Left ventricle myocardium inferior (tissue), 1 donor: ENCODE results near the gene PLD4. TPM values are rescaled to one million over a fixed set of nuclear protein-coding genes. Genes with fewer than 3 reads are reported as not detected.
A peak's percentile ranks its signal among the peaks of the same experiment; 100 is the strongest.

Experiments
- DNase-seq: peaks from one replicate; pipeline ENCODE4 v3.0.0-alpha.2; 2020
- H3K27ac ChIP-seq: fragments of 200-600 bp; replicated peaks from 2 replicates; pipeline ENCODE4 v1.8.0; 2021
- H3K27me3 ChIP-seq: fragments of 200-600 bp; 2 replicates; pipeline ENCODE4 v1.8.0; 2021; ENCODE audit warnings: low read depth
- H3K36me3 ChIP-seq: fragments of 200-600 bp; 2 replicates; pipeline ENCODE4 v1.8.0; 2021
- H3K4me1 ChIP-seq: fragments of 200-600 bp; 2 replicates; pipeline ENCODE4 v1.8.0; 2021
- H3K4me3 ChIP-seq: fragments of 200-600 bp; 2 replicates; pipeline ENCODE4 v1.8.0; 2021; ENCODE audit warnings: mild to moderate bottlenecking, moderate library complexity
- H3K9me3 ChIP-seq: fragments of 200-600 bp; replicated peaks from 2 replicates; pipeline ENCODE4 v1.8.0; 2021
- intact Hi-C: fragments of 100-400 bp; cut with micrococcal nuclease; formaldehyde crosslinking; loops from one replicate; pipeline ENCODE4 v1.11.0; 2022
- total RNA-seq: library from RNA; stranded (reverse); fragmentation: NEBNext Ultra II Directional; extraction: Animal tissue kit (Norgen Biotek cat#: 25700); gene quantifications from one replicate; pipeline ENCODE4 v1.2.1, GENCODE V29; 2021
- TF ChIP-seq, protein P1 (sequence below): fragments of 200-600 bp; IDR thresholded peaks from 2 replicates; pipeline ENCODE4 v1.8.0; 2021; ENCODE audit warnings: antibody characterized with exemption, mild to moderate bottlenecking, borderline replicate concordance
- donor health status: DM: no; HTN: yes; CAD: no; lungs with severe emphysema.

The PLD4 gene
- total RNA-seq, 1 donor from 2014 or later, result 0.44 TPM

DNA sequence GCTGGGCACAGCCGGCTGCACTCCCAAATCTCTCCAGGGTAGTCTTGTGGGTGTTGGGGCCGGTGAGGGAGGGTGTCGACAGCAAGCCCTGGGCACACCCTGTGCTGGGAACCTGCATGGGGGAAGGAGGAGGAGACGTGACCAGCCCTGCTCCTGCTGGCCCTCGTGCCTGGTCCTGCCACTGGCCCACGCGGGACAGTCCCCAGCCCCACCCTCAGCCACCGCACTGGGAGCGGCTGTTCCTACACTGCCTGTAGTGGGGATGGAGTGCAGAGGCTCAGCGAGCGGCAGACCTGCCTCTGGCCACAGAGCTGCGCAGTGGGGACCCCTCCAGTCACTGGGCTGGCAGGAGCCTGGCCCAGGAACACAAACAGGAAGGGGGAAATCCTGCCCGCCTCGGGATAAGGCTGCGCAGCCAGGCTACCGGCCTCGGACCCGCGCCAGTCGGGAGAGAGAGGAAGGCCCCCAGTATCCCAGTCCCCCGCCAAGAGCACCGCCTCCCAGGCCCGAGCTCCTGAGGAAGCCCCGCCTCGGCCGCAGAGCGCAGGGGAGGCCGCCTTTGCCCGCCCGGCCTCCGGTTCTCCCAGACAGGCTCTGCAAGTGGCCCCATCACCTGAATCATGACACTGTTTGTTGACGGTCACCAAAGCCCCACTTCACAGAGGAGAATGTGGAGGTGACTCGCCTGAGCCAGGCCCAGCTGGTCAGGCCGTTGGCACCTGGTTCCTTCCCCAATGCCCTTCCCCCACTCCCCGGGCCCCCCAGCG is 42.9 kb downstream of the PLD4 start:
- no peaks in the 10 kb centered on the region for H3K9me3 ChIP-seq
- H3K4me3 ChIP-seq, result peak overlapping the region; percentile 60
- no peaks in the 10 kb centered on the region for H3K36me3 ChIP-seq
- peaks cover 35% of the 10 kb centered on the region for H3K27me3 ChIP-seq
- peaks cover 46% of the 10 kb centered on the region for H3K4me1 ChIP-seq
- TF ChIP-seq, protein P1, sequence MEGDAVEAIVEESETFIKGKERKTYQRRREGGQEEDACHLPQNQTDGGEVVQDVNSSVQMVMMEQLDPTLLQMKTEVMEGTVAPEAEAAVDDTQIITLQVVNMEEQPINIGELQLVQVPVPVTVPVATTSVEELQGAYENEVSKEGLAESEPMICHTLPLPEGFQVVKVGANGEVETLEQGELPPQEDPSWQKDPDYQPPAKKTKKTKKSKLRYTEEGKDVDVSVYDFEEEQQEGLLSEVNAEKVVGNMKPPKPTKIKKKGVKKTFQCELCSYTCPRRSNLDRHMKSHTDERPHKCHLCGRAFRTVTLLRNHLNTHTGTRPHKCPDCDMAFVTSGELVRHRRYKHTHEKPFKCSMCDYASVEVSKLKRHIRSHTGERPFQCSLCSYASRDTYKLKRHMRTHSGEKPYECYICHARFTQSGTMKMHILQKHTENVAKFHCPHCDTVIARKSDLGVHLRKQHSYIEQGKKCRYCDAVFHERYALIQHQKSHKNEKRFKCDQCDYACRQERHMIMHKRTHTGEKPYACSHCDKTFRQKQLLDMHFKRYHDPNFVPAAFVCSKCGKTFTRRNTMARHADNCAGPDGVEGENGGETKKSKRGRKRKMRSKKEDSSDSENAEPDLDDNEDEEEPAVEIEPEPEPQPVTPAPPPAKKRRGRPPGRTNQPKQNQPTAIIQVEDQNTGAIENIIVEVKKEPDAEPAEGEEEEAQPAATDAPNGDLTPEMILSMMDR, result no peak
- DNase-seq, result peak; percentile 56
- intact Hi-C loops, result no loop called here
- peak overlapping the region; percentile 83 for H3K27ac ChIP-seq

GRCh38 chr14:104968153-104968527 is 43.5 kb downstream of the PLD4 start:
- Histone ChIP-seq H3K4me3 (peak overlapping the region; percentile 60), H3K4me1 (peaks cover 52% of the 10 kb centered on the region), H3K36me3 (no peaks in the 10 kb centered on the region), H3K9me3 (no peaks in the 10 kb centered on the region), H3K27me3 (peaks cover 35% of the 10 kb centered on the region), H3K27ac (peak overlapping the region; percentile 83)
- TF ChIP-seq, protein P1, result no peak
- peak; percentile 82 for DNase-seq
- intact Hi-C loops, result no loop called here

- TF ChIP-seq, protein P1, result no peak
- Histone ChIP-seq H3K36me3 (no peaks in the 10 kb centered on the region), H3K4me1 (peaks cover 58% of the 10 kb centered on the region), H3K4me3 (peak overlapping the region; percentile 60), H3K27me3 (peaks cover 35% of the 10 kb centered on the region), H3K27ac (peak overlapping the region; percentile 83), H3K9me3 (no peaks in the 10 kb centered on the region)
- intact Hi-C loops, result no loop called here
- DNase-seq, result no peak
Measured at GRCh38 chr14:104968541-104969401, 44.1 kb downstream of the PLD4 start.

DNA sequence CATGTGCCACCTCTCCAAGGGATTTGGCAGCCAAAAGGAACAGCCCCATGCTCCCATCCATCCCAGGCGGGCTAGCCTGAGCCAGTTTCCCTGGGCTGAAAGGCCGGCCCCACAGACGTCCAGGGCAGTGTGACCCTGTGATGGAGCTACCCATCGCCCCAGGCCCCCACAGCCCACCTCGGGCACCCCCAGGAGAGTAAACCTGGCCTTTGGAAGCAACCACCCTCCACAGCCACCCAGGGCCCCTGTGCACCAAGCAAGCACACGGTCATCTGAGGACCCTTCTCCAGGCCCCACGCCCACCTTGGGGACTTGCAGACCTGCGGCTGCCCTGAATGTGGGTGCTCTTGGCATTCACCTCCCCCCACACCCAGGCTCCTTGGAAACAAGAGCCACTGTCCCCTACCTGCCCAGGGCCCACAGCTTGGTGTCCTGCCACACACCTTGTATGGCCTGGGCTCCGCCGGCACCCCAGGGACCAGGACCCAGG is 45.1 kb downstream of the PLD4 start:
- H3K27ac ChIP-seq, result peak overlapping the region; percentile 86
- intact Hi-C loops, result loop anchor here (10.0 kb wide), 1 partner anchor 65 kb away; no protein-coding TSS in a partner anchor

More for the DNA sequence above, 45.1 kb downstream of the PLD4 start:
- H3K36me3 ChIP-seq, result no peaks in the 10 kb centered on the region
- DNase-seq, result no peak
- TF ChIP-seq, protein P1, result no peak
- H3K4me1 ChIP-seq, result peaks cover 68% of the 10 kb centered on the region
- no peaks in the 10 kb centered on the region for H3K9me3 ChIP-seq
- peaks cover 39% of the 10 kb centered on the region for H3K27me3 ChIP-seq
- H3K4me3 ChIP-seq, result peak overlapping the region; percentile 42
